CD4-positive, alpha-beta T cell treated with Interferon alpha-2 for 1 hour (primary cell): Measurements from ENCODE around the gene ONECUT2.
A peak's percentile ranks its signal among the peaks of the same experiment; 100 is the strongest.
"Not testable (repeated sequence)": the region's sequence is repeated elsewhere in the genome, so short reads cannot be mapped to it uniquely, and the experiment has no call there.

Source experiments
- DNase-seq, 2 donors: peaks; one replicate each; pipeline ENCODE4 v3.0.0-alpha.2; 2020 to 2022

ONECUT2 gene

DNA sequence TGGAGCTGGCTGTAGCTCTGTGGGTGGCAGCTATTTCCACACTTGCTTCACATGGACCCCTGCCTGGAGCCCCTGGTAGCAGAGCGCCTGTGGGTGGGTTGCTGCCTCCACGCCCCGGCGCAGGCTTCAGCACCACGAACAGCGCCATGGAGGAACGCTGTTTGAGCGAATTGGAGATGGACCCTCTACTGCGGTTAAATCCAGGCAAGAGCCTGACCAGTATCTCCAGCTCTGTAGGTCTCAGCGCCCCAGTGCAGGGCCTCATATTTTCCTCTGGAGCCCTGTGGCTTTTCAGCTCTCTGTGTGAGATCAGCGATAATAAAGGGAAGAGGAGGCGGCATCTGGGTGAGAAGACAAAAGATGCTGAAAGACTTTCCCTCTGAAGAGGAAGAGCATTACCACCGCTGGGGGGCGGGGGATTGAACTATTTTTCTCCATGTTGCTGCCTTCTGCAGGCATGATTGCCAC, 12.0 kb downstream of the ONECUT2 start:
- DNase-seq, result no peak

DNA sequence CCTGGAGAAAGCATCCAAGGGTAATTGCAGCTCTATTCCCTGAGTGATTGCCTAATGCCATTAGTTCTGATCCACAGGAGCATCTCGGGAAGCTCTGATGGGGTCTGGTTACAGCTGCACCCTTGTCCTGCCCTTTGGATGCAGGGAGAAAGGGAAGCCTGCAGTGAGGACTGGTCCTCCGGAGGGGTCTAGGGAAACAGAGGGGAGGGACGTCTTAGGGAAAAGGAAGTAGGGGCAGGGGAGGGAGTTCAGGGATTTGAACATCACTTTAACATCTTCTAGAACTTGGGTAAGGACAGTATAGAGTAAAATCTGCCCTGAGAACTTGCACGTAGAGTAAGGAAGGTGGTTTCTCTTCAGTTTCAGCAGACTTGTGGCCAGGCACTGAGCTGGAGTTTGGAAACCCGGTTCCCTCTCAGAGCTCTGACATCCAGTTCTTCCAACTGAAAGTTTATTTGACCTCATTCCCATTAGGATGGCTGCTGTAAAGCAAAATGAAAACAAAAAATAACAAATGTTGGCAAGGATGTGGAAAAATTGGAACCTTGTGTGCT, 20.5 kb downstream of the ONECUT2 start:
- DNase-seq, result no peak

DNA sequence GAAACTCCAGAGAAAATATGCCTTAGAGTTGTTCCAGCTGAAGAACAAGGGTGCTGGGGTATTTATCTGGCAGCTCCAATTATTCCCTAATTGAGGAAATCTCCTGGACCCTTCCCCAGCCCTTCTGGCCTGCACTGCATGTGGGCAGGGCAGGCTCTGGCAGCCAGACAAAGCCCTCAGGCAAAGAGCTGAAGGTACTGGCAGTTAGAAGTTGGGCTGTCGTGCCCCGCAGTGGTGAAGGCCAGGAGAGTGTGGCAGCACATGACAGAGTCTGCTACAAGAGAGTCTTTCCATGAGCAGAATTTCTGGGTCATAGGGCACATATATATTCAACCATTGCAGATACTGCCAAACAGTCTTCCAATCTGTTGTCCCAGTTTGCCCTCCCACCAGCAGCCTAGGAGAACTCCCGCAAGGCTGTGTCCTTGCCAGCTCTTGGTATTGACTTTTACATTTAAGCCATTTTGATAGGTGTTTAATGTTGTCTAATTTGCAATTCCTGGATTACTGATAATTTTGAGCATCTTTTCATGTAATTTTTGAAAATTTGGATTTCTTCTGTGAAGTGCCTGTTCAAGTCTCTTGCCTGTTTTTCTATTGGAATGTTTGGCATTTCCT, 26.6 kb downstream of the ONECUT2 start:
- DNase-seq, result no peak

DNA sequence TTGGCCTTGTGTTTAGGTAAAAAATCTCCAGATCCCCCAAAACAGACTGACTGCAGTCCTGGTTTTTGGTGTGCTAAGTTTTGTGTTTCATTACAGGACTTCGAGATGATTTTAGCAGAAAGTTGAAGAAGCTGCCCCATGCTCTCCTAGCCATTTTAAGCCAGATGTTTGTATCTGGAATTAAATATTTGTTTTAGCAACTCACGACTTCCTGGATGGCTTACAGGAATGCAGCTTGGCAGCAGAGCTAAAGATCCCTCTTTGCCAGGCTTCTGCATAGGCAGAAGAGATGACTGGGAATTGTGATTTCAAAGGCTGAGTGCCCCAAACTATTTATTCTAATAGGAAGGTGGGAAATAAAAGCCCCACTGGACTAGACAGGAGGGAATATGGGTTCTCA, 31.1 kb downstream of the ONECUT2 start:
- DNase-seq, result no peak

DNA sequence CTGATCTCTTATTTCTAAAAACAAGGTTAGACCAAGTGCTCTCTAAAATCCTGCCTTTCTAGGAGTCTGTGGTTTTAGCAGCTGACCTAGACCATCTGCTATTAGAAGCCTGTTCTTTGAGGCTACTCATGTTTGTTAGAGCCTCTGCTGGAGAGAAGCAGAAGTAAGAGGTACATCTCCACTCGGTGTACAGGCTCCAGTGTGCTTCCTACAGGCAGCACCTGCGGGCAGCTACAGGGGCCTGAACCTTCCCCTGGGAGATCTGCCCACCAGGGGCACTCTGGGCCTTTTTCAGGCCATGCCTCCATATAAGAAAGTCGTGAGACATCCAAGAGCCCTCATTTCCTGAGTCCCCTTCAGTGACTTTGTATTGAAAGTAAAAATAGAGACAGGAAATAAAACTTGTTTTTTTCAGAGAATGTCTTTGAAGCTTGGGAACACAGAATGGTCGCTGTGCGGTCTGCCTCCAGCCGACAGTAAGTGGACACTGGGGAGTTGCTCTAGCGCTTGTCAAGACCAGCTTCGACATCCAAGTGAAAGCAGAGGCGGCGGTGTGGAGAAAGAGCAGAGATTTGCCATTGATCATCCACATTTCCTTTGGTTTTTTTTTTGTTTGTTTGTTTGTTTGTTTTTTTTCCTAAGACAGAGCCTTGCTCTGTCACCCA, 31.7 kb downstream of the ONECUT2 start:
- DNase-seq, result no peak

DNA sequence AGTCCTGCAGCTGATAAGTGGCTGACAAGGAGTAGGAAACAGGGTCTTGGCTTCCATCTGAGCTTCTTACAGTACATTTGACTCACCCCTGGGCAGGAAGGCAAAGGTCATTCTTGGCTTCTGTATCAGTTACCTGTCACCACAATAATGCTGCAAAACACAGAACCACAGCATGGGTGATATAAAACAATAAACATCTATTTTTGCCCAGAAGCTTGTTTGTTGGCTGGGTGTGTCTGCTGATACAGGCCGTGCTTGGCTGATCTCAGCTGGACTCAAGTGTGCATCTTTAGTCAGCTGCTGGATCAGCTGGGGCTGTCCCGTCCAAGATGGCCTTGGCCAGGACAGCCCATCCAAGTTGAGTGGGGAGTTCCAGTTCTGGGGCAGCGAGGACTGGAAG, 34.7 kb downstream of the ONECUT2 start:
- DNase-seq, result no peak

DNA sequence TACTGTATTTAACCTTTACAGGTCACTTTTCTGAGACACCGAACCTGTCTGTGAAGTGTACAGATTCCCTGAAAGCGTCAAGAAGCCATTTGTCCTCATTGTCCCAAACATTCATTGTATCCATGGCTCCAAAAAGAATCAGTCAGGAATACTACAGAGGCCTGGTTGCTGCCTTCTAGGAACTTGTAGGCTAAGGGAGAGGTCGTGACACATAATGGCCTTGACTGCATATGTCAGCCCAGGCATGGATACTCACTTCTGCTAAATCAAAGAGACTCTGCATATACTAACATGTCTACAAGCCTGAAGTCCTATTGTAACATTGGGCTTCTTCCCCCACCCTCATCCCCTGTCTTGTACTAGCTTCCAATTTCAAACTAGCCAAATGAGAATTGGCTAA, 40.2 kb downstream of the ONECUT2 start:
- DNase-seq, result no peak

DNA sequence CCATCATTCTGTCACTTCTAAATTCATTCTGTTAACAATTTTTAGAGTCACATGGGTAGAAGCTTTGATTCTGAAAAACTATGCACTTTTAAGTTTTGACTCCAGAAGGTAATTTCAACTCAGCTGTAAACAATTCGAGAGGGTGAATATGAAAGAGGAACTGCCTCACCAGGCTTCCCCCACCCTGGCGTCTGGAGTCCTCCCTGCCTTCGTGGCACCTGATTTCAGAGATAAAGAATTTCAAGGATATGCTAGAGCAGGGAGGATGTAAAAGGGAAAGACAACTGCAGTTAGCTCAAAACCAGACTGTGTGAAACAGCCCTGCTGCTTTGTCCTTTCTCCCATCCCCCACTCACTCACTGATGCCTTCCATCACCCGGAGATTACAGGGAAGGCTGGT, 40.7 kb downstream of the ONECUT2 start:
- no peak for DNase-seq

DNA sequence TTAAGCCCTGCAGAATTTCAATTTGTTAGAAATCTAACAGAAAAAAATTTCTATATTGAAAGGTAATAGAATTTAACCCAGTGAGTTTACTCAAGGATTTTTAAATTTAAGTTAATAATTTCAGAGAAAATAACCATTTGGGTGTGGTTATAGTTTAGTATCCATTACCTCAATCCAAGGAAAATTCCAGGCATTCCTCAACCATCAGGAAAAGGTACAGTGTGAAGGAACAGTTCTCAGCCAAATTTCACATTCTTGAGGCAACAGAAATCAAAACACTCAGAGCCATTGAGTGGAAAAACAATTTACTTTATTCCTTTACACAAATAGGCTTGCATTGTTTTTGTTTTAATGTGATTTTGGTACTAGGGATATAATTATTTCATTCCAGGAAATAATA, 45.6 kb downstream of the ONECUT2 start:
- no peak for DNase-seq

DNA sequence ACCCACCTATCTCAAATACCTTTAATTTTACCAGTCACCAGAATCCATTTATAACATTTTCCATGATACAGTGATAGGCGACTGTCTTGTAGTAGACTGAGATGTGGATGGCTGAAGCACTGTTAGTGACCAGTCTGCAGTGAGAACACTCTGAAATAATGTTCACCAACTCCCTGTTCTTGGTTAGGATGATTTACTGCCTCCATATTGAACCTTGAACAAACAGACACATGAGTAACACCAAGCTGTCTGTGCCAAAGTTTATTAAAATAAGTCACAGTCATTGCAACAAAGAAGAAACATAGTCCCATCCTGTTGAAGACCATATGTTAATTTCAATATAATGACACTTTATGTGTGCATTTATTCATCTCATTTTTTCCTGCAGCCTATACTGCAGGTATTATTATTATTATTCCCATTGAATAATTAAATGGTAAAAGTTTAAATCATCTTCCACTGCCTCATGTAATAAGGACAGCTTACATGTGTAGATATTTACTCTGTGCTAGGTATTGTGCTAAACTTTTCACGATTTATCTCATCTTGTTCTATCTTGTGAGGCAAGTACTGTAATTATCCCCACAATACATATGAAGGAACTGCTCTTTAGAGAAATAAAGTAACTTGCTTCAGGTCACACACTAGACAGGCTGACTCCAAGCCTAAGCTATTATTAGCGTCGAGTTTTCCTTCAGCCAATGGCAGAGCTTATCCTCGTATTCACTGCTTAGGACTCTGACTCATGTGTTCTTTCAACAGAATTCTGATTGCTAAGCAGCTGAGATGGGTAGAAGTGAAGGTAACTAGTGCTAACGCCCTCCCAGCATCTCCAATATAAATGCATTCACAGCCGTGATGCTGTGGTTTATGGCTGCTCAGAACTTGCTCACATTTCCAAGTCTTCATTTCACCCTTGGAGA, 62.5 kb downstream of the ONECUT2 start:
- DNase-seq, result no peak

DNA sequence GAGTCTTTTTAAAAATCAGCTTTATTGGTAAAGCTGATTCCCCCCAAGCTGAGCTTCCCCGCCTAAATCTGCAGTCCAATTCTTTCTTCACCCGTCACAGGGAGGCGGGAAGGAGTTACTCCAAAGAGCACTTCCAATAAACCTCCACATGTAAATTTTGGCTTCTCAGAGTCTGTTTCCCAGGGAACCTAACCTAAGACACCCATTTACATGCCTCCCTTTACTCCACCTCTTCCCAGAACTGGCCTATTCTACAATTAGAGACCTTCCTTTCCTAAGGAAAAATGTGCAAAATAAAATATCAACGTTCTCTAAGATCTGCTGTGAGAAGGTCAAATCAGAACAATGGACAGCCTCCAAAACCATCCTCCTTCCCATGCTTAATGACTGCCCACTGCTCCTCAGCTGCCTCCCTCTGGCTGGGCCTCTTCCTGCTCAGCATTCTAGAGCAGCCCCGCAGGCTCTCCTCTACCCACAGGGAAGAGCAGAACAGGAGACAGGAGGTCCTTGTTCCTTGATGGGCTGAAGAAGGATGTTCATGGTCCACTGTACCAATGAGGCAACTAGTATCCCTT, 63.6 kb downstream of the ONECUT2 start:
- no peak for DNase-seq

DNA sequence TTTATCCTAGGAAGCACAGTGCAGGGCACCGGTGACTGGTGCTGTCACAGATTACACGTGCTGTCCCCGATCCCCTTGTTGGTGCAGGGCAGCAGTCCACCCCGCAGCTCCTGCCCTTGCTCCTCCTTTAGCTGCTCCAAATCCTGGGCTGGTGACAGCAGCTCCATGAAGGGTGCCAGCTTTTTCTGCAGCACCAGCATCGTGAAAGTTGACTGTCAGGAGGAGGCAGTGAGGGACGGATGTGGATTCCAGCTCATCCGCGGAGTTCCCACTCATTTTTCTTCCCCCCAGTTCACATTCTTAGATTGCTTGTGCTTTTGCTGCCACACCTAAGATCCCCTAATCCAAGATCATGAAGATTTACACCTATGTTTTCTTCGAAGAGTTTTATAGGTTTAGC, 67.5 kb downstream of the ONECUT2 start:
- no peak for DNase-seq

DNA sequence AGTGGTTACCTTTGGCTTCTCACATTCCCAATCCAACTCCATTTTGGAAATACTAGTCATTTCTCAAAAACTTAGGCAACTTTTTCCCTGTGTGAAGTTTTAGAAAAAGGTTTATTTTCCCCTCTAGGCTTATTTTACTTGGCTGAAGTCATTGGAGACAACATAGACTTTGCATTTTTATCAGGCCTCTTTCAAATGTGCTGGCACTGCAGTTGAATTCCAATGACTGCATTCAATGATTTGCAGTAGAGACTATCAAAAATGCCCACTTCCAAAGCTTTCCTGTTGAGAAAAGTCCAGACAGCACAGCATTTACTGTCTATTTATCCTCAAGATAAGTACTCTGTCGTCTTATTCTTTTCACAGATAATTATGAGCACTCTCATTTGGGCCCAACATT, 70.1 kb downstream of the ONECUT2 start:
- no peak for DNase-seq

DNA sequence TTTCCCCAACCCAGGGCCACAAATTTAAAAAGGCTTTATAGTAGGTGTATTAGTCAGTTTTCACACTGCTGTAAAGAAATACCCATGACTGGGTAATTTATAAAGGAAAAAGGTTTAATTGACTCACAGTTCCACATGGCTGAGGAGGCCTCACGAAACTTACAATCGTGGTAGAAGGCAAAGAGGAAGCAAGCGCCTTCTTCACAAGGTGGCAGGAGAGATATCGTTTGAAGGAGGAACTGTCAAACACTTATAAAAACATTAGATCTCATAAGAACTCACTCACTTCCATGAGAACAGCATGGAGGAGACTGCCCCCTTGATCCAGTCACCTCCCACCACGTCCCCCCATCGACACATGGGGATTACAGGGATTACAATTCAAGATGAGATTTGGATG, 80.9 kb downstream of the ONECUT2 start:
- DNase-seq, result no peak

DNA sequence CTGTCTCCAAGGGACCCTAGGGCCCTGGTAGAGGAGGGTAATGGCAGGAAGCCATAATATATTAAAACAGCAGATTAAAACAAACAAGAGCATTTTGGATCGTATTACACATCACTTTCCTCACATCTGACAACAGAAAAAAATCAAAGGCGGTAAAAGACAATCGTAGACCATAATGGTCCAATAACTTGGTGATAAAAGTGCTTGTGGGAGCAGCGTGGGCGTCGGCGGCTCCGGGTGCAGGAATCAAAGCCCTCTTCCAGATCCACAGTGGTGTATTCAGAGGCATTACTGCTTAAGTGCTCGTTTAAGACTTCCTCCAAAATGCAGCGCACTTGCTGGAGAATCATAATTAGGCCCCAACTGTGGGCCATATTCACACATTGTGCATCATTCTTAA, 83.4 kb downstream of the ONECUT2 start:
- DNase-seq, result no peak

DNA sequence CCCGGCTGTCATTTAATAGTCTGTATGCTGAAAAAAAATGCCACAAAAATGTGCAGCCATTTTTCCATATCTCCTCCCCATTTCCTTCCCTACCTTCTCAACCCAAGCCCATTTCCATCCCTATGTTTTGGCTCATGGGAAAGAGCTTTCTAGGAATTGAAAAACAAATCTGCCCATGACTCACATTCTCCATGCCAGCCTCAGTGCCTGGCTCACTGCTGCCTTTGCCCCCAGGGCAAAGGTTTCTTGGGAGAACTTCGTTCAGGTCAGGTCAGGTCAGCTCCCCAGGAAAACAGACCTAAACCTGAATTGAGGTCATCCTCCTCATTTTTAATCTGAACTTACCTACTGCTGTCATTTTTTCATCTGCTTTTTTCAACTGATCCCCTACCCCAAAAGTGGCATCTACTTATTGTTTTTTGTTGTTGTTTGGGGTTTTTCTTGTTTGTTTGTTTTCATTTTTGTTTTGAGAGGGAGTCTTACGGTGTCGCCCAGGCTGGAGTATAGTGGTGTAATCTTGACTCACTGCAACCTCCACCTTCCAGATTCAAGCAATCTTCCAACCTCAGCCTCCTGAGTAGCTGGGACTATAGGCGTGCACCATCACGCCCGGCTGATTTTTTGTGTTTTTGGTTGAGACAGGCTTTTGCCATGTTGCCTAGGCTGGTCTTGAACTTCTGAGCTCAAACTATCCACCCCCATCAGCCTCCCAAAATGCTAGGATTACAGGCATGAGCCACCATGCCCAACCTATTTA, 84.7 kb downstream of the ONECUT2 start:
- no peak for DNase-seq

DNA sequence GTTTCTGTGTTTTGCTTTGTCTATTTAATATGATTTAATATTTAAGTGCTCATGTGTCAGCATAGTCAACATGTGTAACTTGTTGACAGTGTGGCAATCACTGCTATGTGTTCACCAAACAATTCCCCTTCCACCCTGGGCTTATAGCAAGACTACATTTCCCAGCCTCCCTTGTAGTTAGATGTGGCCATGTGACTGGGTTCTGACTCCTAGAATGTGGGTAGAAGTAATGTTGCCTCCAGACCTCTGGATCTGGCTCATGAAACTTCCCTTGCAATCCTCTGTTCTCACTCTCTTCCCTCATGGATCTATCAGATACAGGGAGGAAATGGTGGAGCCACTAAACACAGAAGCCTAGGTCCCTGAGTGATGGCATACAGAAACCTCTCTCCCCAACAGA, 87.2 kb downstream of the ONECUT2 start:
- DNase-seq, result not testable (repeated sequence)

DNA sequence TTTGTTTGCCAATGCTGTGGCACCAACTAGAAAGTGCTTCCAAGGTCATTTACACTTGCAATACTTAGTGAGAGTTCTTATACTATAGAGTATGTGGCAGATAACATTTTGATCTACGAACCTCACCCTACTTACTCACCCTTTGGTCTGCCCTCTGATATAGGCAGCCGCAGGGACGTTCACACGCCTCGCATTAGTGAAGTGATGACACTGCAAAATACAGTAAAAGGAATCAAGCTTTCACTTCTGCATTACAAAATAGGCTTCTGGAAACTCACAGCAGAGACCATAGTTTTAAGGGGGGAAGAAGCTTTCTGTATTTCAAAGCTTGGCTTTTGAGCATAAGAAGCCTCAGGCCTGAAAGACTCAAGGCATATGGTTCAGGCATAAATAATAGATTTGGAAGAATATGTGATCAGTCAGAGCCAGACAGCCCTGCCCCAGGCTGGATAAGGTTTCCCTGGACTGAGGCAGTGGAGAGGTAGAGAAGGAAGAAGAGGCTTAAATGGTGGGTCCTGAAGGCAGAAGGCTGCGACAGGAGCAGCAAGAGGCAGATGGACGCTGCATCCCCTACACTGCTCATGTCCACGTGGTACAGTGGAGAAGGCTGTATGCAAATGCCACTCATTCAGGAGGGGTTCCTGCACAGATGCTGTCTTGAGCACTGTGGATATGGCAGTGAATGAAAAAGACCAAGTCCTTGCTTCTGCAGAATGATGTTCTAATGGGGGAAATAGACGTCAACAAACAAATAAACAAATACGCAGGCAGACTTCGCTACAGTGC, 88.2 kb downstream of the ONECUT2 start:
- peak in 1 of 2 donors; percentile 25 for DNase-seq

DNA sequence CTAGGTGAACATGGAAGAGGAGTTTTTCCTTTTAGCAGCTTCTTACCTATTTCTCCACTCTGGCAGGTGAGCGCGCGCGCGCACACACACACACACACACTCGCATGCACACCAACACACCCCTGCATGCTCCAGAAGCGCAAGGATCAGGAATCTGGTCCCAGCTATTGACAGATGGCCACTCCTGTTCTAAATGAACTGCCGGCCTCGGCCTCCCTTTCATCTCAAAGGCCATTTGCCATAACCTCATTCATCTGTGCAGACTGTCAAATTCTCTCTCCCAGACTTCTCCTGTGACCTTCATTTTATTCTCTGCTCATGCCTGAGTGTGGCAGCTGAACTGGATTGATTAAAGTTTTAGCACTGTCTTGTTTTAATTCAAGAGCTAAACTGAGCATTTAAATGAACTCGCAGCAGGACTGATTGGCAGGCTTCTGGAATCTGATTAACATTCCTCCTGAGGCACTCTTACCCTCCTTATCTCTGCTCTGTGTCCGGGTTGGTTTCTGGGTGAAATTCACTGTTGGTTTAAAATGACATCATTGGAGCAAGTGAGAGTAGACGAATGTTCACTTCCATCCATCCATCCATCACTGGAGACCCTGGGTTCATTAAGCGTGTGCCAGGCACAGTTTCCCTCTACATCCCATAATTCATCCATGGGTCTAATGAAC, 92.5 kb downstream of the ONECUT2 start:
- DNase-seq, result no peak

DNA sequence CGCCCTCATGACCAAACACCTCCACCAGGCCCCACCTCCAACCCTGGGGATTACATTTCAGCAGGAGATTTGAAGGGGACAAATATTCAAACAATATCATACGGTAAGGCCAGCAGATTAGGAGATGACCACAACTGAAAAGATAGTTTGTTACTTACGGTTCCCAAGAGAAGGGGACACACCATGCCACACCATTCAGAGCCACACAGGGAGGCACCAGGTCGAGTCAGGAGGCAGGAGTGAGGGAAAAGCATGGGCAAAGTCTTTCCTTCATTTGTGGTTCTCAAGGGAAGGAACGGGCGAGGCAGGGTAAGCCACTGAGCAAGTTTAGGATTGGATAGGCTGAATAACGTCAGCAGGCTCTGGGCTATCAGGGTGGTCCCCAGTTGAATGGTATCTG, 94.0 kb downstream of the ONECUT2 start:
- DNase-seq, result no peak
